Embryonic facial prominence (tissue), 1 donor: ENCODE data around the gene CXCL16.
"Not testable (repeated sequence)": the region's sequence is repeated elsewhere in the genome, so short reads cannot be mapped to it uniquely, and the experiment has no call there.

Experiments used
- DNase-seq: peaks from one replicate; pipeline ENCODE4 v3.0.0-alpha.2; 2016; ENCODE audit errors: extremely low spot score

Gene CXCL16

GRCh38 chr17:4721203-4722135 is 18.3 kb downstream of the CXCL16 start:
- no peak for DNase-seq

GRCh38 chr17:4720787-4721186 is 18.9 kb downstream of the CXCL16 start:
- no peak for DNase-seq

DNA sequence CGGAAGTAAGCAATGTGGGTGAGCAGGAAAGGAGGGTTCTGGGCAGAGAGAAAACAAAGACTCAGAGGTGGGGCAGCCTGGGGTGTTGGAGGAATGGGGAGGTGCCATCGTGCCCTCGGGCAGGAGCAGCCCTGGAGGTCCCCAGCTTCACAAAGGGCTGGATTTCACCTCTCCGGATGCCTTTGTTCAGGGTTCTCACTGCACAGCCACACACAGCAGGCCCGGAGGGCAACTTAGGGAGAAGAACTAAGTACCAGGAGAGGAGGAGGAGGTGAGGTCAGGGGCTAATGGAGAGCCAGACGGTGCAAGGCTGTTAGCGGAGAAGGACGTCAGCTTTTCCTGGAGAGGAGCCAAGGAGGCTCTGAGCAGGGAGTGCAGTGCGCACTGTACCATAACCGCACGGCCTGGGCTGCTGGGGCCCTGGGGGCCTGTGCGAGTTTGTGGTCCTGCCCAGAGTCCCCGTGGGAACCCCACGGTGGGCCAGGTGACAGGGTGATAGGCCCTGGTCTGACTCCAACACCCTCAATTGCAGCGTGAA is 20.0 kb downstream of the CXCL16 start:
- no peak for DNase-seq

- DNase-seq: no peak
These were observed 20.6 kb downstream of the CXCL16 start for GRCh38 chr17:4719146-4719545.

DNA sequence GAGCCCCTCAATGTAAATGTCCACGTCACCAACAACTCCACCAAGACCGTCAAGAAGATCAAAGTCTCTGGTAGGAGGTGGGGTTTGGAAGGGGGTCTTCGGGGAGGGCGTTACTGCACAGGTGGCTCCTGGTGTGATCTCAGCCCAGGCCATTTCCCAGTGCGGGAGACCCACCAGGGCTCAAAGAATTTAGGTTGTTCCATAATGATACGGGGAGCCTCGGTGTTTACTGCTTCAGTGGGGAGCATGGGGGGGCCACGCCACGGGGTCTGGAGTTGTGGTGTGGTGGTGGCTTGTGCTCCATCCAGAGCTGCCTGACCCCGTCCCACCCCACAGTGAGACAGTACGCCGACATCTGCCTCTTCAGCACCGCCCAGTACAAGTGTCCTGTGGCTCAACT is 21.5 kb downstream of the CXCL16 start:
- no peak for DNase-seq

DNA sequence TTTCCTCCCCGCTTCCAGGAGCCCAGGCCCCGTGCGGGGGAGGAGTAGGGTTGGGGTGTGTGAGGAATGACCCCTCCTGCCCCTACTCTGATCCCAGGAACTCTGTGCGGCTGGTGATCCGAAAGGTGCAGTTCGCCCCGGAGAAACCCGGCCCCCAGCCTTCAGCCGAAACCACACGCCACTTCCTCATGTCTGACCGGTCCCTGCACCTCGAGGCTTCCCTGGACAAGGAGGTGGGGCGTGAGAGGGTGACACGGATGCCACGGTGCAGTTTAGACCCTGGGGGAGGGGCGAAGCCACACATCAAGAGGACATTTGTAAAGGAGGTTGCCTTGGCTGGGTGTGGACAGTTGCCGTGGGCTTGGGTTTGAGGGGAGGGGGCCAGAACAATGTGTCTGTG is 21.9 kb downstream of the CXCL16 start:
- no peak for DNase-seq

GRCh38 chr17:4716081-4716480 is 23.6 kb downstream of the CXCL16 start:
- DNase-seq: no peak

- DNase-seq: no peak
These were observed 24.5 kb downstream of the CXCL16 start for GRCh38 chr17:4715063-4715744.

GRCh38 chr17:4714340-4715062 is 25.2 kb downstream of the CXCL16 start:
- not testable (repeated sequence) for DNase-seq

DNA sequence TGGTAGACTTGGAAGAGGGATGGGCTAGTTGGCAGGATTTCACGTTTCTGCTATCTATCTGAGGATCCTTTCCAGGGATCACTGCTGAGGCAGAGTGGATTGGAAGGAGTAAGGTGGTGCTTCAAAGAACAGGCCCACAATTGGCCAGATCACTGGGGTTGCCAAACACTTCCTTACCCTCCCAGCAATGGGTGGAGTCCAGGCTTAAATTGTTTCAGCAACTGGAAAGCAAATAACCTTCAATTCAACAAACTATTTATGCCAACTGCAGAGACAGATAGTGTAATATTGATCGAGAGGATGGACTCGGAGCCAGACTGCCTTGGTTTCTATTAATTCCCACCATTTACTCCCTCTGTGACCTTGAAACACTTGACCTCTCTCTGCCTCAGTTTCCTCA is 27.2 kb downstream of the CXCL16 start:
- no peak for DNase-seq

- DNase-seq: no peak
These were observed 28.0 kb downstream of the CXCL16 start for GRCh38 chr17:4711661-4712181.

GRCh38 chr17:4710693-4711634 is 28.8 kb downstream of the CXCL16 start:
- DNase-seq: no peak

DNA sequence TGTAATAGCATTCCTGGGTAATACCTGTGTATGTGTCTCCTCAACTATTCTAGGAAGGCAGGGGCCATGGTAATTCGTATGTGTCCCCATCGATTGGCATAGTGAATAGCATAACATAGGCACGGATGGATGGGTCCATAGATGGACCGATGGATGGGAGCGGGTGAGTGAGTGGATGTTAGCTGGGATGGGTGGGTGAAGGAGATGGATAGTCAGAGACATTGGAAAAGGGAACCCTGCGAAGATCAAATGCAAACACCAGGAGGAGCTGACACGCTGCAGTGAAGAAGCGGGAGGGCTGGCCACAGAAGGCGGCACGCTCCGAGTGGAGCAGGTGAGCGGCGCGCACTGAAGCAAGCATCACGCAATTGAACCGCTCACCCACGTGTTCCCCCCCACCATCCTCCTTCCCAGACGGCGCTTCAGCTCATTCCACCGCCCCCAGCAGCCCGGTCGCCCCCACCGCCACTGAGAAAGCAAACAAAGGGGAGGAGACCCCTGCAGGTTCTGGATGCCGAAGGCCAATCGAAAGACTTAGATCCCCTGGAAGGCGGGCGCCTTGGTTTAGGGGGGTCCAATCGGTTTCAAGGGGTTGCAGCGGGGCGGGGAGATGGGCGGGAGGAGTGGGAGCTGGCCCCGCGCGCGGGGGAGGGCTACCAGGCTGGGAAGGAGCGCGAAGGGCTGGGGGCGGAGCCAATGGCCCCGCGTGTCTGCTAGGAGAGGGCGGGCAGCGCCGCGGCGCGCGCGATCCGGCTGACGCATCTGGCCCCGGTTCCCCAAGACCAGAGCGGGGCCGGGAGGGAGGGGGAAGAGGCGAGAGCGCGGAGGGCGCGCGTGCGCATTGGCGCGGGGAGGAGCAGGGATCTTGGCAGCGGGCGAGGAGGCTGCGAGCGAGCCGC is 29.7 kb downstream of the CXCL16 start, which contains the start of gene ARRB2:
Gene ARRB2 (plus strand): TSS at position 839 of the 899 bp plus-strand sequence. CDS start 90 bp downstream, outside the sequence.
- DNase-seq: peak; percentile 97

DNA sequence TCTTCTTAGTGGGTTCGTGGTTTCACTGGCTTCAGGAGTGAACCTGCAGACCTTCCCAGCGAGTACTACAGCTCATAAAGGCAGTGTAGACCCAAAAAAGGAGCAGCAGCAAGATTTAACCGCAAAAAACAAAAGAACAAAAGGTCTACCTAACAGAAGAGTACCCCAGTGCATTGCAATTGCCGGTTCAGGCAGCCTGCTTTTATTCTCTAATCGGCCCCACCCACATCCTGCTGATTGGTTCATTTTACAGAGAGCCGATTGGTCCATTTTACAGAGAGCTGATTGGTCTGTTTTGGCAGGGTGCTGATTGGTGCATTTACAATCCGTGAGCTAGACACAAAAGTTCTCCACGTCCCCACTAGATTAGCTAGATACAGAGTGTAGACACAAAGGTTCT is 31.3 kb downstream of the CXCL16 start:
- DNase-seq: no peak

DNA sequence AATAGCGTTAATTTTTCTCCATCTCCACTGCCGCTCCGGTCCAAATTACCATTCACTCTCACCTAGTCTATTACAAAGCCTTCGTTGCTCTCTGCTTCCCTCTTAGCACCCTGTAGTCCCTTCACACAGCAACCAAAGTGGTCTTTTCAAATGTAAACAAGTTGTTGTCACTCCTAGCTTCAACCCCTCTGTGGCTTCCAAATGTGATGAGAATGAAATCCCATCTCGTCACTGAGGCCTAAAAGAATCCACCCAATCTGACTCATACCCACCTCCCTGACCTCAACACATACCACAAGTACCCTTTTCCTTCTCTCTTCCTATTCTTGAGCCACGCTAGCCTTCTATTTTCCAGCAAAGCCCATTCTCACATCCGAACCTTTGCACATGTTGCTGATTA is 33.6 kb downstream of the CXCL16 start:
- no peak for DNase-seq

- DNase-seq: no peak
These were observed 34.7 kb downstream of the CXCL16 start for GRCh38 chr17:4704991-4705390.

DNA sequence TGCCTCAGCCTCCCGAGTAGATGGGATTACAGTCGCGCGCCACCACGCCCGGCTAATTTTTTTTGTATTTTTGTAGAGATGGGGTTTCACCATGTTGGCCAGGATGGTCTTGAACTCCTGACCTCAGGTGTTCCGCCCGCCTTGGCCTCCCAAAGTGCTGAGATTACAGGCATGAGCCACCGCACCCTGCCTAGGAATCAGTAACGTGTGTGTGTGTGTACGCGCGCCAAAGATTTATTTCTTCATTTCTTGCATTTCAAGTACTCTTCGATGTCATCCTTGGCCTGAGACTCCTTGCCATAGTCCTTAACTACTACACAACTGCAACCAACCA is 35.2 kb downstream of the CXCL16 start:
- not testable (repeated sequence) for DNase-seq

DNA sequence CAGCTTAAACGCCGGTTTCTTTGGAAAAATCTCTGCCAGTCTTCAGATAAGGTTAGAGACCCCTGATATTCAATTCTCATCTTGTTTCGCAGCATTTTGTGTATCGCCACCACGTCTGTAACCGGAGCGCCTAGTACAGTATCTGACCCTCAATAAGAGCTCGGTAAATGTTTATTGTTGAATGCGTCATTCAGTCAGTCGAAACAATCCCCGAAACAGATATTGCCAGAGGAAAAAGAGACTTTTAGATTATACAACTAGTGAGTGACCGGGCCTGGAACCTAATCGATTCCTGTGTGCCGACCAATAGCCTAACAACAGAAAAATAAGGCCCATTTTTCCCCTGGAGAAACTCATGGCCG is 36.4 kb downstream of the CXCL16 start:
- DNase-seq: no peak

DNA sequence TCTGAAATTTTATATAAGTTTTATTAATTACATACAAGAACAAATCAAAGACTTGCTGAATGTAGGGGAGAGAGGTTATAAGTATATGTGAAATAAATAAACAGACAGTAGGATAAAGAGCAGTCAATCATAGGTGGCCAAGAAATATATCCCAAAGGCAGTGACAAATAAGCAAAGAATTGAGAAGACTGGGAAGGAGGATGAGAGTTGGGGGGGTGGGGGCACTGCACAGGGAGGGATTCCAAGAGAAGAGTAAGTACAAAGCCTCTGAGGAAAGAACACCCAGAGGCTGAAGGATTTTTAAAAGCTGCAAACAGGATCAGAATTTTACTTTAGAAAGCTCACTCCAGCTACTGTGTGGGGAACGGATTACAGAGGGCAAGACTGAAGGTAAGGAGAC is 38.6 kb downstream of the CXCL16 start:
- DNase-seq: no peak
